Activated CD4-positive, alpha-beta T cell treated with anti-CD3 and anti-CD28 coated beads, Interleukin-2, amount 50 U/mL, for 4 hours (primary cell): ENCODE data around the gene MS4A6A.
"Not testable (repeated sequence)": the region's sequence is repeated elsewhere in the genome, so short reads cannot be mapped to it uniquely, and the experiment has no call there.

Source experiments
- DNase-seq, 2 experiments: peaks; one replicate each; pipeline ENCODE4 v3.0.0-alpha.2; 2020

Gene MS4A6A, protein sequence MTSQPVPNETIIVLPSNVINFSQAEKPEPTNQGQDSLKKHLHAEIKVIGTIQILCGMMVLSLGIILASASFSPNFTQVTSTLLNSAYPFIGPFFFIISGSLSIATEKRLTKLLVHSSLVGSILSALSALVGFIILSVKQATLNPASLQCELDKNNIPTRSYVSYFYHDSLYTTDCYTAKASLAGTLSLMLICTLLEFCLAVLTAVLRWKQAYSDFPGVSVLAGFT

DNA sequence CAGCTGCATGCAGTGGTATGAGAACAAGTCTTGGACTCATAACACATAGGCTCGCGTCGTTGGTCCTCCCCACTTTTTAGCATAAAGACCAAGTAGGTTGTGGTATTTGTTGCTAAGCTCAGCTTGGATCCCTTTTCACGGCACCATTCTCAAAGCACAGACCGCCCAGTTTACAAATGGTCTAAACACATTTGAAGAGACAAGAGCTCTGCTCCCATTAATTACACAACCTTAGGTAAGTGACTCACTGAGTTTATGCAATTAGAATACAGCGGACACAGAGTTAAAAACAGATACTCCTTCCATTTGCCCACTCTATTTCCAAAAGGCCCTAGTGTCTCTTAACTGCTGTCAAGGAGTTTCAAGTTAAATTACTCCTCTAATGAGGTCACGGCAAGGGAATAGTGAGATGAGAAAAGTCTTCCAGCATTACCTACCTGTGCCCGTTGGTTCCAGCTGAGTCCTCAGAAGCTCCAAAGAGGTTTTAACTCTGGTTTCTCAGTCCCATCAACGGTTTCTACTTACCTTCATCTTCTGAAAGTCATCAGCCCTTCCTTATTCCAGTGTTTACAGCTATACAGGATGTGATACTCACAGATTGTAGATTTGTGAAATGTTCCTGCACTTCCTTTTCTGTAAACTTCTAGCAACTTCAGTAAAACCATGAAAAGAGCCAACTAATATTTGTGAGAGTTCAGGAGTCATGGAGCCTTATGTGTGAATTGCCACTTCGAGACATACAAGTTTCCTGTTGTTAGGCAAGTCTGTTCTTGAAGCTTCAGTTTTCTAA, at the start of gene MS4A6A:
MS4A6A (minus strand) TSS at position 543 of the 790 bp plus-strand sequence. CDS start 1,356 bp downstream, outside the sequence.
- no peak for DNase-seq

DNA sequence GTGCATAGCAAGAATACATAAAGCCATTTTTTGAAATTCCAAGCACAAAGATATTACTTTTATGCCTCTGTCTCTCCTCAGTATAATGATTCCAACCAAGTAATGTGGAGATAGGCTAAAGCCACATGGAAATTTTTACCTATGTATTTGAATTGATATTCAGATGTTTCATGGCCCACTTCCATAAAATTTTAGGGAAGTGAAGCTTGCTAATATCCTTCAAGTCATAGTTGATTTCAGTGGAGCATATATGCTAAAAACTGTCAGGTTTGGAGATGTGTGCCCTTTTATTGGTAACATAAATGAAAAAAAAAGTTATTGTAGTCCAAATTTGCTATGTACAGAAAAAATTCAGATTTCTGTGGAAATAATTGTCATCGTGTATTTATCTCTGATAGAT, 47.8 kb upstream of the MS4A6A start:
- DNase-seq = no peak

DNA sequence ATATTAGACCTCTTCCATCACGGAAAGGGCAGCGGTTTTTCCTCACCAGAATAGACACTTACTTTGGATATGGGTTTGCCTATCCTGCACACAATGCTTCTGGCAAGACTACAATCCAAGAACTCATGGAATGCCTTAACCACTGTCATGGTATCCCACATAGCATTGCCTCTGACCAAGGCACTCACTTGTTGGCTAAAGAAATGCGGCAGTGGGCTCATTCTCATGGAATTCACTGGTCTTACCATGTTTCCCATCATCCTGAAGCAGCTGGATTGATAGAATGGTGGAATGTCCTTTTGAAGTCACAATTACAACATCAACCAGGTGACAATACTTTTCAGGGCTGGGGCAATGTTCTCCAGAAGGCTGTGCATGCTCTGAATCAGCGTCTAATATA, 39.3 kb upstream of the MS4A6A start:
- DNase-seq = no peak

DNA sequence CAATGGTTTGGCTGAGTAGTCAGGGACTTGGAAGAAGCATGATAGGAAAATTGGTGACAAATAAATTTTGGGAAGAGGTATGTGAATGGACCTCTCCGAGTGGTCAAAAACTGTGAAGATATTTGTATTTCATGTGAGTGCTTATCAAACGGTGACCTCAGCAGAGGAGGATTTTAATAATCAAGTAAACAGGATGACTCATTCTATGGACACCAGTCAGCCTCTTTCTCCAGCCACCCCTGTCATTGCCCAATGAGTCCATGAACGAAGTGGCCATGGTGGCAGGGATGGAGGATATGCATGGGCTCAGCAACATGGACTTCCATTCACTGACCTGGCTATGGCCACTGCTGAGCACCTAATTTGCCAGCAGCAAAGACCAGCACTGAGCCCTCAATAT, 38.8 kb upstream of the MS4A6A start:
- DNase-seq = no peak

DNA sequence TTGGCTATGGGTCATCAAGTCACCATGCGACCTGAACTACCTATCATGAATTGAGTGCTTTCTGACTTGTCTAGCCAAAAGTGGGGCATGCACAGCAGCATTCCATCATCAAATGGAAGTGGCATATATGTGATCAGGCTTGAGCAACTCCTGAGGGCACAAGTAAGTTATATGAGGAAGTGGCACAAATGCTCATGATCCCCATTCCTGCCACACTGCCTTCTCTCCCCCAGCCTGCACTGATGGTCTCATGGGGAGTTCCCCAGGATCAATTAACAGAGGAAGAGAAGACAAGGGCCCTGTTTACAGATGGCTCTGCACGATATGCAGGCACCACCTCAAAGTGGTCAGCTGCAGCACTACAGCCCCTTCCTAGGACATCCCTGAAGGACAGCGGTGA, 38.3 kb upstream of the MS4A6A start:
- no peak for DNase-seq

DNA sequence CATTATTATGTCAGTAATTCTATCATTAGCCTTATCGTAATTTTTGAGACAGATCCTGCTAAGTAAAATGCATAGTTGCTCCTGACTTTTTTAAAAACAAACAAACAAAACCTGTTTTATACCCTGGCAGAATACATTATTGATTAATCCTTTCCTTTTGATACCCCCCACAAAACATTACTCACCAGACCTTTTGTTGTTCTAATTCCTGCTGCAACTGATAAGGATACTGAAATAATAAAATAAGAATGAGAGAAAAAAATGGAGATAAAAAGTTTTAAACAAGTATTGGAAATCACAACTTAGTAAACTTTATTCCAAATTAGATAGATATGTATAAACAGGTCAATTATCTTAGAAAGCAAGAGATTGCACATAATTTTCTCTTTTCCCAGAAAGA, 31.5 kb upstream of the MS4A6A start:
- DNase-seq = no peak

DNA sequence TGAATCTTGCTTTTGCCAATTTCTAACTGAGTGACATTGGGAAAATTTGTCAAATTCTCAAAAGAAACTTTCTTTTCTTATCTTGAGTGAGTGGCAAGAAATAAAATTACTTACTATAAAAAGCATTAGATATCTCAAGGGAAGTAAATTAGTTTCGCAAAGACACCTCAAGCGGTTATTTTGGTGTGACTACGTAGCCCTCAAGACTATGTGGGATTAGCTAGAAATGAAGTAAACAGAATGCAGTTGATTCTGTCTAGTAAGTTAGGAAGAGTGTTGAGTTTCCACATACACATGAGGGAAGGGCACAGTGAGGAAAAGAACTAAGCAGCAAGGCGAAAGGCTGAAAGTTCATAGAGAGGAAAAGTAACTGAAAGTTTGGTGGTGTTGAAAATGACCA, 28.3 kb upstream of the MS4A6A start:
- DNase-seq = no peak

DNA sequence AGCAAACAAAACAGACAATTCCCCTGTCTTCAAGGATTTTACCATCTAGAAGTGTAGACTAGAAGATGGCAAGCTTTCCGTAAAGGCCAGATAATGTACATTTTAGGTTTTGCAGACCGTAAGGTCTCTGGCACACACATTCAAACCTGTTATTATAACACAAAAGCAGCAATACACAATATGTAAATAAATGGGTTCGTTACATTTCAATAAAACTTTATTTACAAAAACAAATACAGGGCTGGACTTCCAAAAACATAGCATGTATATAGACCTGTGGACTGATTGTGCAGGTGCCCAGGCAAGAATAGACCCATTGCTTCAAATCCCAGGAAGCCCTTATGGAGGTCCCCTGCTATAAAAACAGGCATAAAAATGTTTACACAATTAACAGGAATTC, 27.1 kb upstream of the MS4A6A start:
- DNase-seq = no peak

DNA sequence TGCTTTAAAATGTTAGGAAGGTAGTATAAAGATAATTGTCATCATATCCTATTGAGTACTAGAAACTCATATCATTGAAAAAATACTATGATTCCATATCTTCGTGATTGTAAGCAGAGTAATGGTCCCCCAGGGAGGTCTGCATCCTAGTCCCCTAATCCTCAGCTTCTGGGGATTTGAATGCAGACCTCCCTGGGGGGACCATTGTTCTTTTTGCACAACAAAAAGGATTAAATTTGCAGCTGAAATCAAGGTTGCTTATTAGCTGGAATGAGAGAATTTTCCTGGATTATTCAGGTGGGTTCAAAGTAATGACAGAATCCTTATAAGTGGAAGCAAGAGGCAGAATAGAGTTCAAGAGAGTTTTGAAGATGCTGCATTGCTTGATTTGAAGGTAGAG, 26.1 kb upstream of the MS4A6A start:
- no peak for DNase-seq

DNA sequence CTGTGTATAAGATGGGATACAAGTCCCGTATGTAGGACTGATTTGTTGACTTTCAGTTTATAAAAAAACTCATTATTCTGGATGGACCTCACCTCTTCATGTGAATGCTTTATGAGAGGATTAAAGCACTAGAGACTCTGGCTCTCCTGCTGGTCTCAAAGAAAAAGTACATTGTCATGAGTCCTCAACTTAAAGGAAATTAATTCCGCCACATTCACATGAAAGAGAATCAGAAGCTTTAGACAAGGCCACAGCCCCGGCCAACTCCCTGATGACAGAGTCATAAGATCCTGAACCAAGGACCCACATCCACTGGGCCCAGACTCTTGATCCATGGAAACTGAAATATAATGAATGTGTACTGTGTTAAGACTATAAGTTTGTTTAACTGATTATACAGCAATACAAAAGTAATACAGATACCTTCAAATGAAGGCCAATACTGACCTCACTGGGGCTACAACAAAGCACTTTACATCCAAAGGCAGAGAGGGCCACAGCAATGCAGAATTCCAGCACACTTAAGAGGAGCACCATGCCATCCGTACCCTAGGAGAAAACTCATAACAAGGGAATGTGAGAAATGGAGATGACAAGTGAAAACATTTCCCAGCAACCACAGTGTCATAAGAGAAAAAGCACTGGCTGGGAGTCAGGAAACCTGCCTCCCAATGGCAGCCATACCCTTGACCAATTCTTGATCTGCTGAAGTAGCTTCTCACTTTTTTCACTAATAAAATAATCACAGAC, 25.4 kb upstream of the MS4A6A start:
- DNase-seq = no peak

DNA sequence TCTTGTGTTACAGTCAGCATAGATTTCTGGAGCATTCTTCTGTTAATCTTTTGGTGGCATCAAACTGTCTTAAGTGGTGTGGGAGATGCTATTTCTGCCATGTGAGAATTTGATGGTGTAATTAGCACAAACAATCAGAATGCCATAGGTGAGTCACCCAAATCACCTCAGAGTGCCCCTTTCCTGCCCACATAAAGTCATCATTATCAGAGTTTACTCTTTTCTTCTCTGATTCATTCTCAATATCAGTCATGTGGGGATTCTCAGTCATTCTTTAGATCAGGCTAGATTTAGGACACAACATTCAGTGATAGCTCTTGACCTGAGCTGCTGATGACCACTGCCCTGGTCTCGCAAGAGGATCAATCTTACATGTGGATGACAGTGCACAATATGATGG, 23.7 kb upstream of the MS4A6A start:
- no peak for DNase-seq

DNA sequence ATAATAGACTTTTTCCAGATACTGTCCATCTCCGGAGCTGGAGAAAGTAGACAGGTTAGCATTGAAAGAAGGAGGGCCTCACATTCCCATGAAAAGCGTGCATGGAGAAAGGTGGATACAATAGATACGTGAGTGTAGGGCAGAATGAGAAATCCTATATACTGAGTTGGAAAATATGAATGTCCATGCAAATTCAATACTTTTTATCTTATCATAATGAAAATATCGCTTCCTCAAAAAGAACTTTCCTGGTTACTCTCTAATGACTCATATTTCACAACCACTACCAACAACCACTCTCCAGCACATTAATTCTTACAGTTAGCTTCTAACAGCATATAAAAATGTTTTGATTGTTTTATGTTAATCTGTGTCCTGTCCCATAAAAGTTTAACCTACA, 22.0 kb upstream of the MS4A6A start:
- no peak for DNase-seq

DNA sequence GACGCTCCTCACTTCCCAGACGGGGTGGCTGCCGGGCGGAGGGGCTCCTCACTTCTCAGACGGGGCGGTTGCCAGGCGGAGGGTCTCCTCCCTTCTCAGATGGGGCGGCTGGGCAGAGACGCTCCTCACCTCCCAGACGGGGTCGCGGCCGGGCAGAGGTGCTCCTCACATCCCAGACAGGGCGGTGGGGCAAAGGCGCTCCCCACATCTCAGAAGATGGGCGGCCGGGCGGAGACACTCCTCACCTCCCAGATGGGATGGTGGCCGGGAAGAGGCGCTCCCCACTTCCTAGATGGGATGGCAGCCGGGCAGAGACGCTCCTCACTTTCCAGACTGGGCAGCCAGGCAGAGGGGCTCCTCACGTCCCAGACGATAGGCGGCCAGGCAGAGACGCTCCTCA, 18.5 kb upstream of the MS4A6A start:
- DNase-seq = not testable (repeated sequence)

DNA sequence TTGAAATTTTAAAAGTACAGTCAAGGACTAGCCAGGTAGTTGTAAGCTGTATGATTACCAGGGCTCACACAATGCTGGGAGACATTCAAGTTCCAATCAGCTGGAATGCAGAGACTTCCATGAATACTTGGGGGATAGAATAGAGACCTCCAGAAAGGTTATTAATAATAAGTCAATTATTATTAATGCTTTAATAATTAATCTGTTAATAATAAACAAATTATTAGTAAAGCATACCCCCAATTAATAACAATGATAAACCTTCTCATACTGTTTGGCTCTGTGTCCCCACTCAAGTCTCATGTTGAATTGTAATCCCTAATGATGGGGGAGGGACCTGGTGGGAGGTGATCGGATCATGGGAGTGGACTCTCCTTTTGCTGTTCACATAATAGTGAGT, 14.6 kb upstream of the MS4A6A start:
- DNase-seq = no peak

DNA sequence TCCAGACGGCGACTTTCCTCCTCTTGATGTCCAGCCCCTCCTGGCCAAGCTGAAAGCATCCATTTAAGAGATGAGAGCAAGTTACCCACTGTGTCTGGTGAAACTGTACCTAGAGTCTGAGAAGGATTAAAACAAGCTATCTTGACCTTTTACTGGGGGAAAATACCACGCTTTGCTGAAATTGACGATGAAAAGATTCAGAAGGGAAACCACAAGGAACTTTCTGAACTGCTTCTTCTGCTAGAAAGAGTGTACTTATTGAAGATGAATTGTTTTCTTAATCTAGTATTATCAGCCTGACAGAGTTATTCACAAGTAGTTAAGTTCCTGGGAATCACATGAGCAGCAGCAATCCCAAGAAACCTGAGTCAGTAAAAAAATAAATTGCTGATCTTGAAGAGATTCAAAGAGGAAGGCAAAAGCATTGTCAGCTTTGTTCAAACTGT, 13.1 kb upstream of the MS4A6A start:
- no peak for DNase-seq

DNA sequence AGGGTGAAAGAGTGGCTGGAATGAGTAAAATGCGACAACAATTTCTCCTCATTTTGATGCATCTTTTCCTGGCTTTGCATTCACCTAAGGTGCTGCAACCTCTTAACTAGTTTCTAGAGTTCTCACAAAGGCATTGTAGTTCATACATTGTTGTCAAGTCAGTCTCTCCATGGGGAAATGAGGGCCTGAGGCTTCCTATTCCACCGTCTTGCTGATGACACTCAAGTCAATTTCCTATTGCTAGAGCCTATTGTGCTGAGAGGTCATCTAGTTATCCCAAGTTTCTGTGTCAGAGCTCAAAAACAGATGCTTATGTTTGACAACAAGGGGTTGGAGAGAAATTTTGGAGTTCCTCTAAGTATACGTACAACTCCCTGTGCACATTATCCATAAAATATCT, 11.6 kb upstream of the MS4A6A start:
- DNase-seq = no peak

DNA sequence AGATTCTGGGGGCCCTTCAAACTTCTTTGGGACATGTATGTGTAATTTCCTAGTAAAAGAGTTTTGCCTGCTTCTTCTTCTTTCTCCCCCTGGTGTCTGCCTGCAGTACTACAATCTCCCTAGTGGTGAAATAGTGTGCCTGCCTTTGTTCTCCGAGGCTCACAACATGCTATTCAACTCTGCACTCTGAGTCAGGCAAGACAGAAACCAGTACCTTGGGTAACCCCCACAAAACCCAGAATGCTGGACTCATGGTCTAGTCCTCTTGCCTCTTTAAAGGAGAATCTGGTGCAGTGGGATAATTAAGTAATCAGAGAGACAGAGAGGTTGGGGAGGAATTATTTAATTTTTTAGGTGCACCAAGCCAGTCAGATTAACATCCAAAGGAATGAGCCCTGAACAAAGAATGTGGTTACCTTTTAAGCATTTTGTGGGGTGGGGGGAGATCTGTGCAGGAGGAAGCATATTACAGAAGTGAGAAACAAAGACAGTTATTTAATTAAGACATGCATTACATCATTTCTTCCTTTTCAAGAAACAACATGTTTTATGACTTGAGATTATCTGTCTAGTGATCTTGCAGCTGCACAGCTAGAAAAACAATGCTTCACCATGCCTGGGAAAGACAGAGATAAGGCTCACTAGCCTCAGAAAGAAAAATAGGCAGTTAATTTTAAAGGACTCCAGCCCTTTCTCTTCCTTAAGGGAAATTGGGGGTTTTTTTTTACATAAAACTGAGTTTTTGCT, 11.0 kb upstream of the MS4A6A start:
- DNase-seq = peak; percentile 37 to 48

DNA sequence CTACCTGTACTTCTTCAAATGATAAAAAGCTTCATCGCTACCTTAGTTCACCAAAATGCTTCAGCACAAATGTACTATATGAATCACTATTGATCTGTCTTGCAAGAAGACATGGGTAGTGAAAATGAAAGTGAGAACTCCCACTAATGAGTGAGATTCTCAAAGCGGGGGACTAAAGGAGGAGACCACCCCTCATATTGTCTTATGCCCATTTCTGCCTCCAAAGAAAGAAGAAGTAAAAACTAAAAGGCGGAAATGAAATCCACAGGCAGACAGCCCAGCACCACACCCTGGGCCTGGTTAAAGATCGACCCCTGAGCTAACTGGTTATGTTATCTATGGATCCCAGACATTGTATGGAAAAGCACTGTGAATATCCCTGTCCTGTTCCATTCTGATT, 9.7 kb upstream of the MS4A6A start:
- DNase-seq = not testable (repeated sequence)

DNA sequence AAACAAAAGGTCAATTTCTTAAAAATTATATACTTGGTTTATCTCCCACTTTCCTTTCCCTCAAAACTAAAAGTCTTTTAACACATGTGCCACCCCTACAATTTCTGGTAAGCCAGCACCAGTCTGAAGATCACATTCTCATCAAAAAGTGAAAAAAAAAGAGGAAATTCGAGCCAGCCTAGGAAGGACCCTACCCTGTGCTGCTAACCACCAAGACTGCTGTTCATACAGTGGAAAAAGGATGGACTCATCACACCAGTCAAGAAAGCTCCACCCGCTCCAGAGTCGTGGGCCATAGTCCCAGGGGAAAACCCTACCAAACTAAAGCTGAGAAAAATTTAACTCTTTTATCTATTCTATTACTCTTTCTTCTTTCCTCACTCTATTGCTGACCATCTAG, 5.6 kb upstream of the MS4A6A start:
- not testable (repeated sequence) for DNase-seq

DNA sequence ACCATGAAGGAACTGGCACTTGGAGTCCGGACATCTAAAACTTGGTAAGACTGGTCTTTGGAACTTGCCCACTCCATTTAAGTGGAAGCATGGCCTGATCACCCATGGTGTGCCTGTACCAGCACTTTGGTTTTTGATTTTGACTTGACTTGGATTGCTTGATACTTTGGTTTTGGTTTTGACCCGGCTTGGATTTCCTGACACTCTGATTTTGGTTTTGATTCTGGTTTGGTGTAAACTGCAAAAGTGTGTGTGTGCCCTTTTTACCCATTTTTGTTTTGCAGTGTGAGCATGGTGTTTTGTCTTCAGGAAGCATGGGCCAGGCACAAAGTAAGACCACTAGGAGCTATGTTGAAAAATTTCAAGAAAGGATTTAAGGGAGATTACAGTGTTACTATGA, 3.2 kb upstream of the MS4A6A start:
- DNase-seq = not testable (repeated sequence)

DNA sequence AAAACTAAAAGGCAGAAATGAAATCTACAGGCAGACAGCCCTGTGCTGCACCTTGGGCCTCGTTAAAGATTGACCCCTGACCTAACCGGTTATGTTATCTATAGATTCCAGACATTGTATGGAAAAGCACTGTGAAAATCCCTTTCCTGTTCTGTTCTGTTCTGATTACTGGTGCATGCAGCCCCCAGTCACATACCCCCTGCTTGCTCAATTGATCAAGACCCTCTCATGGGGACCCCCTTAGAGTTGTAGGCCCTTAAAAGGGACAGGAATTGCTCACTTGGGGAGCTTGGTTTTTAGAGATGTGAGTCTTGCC, 2.6 kb upstream of the MS4A6A start:
- not testable (repeated sequence) for DNase-seq

DNA sequence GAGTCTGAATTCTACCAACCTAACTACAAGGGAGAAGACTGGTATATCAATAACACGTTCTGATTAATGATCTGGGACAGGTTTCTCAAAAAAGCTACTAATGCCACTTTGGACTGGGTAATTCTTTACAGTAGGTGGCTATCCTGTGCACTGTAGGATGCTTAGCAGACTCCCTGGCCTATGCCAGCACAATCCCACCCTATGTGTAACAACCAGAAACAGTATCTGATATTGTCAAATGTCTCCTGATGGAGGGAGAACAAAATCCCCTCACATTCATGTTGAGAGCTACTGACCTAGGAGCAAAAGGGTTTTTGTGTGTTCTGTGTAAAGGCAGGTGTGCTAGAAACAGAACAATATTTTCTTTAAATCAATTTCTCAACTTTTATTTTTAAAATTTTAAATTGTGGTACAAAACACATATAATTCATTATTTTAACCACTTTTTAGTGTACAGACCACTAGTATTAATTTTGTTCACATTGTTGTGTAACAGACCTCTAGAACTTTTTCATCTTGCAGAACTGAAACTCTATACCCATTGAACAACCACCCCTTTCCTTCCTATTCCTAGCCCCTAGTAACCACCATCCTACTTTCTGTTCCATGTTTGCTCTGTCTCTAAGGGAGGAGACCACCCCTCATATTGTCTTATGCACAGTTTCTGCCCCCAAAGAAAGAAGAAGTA, 2.1 kb upstream of the MS4A6A start:
- no peak for DNase-seq
